HG03571 (cell line): ENCODE data around the gene POU2F1.
"Not testable (repeated sequence)": the region's sequence is repeated elsewhere in the genome, so short reads cannot be mapped to it uniquely, and the experiment has no call there.

Experiments used
- ATAC-seq: cut with Tn5 transposase; IDR thresholded peaks from one replicate; pipeline ENCODE4 v1.9.1; 2021; ENCODE audit not compliant: unreplicated experiment

Gene POU2F1

GRCh38 chr1:167230437-167230836 is 9.8 kb downstream of the POU2F1 start:
- no peak for ATAC-seq

GRCh38 chr1:167231873-167232450 is 11.3 kb downstream of the POU2F1 start:
- no peak for ATAC-seq

DNA sequence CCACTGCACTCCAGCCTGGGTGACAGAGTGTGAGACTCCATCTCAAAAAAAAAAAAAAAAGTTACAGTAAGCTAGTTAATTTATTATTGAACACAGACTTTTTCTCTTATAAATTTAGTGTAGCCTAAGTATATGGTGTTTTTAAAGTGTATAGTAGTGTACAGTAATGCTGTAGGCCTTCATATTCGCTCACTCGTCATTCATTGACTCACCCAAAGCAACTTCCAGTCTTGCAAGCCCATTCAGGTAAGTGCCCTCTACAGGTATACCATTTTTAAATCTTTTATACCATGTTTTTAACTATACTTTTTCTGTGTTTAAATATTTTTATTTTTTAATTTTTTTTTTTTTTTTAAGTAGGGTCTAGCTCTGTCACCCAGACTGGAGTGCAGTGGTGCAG is 12.1 kb downstream of the POU2F1 start:
- ATAC-seq = no peak

GRCh38 chr1:167233373-167233772 is 12.7 kb downstream of the POU2F1 start:
- no peak for ATAC-seq

DNA sequence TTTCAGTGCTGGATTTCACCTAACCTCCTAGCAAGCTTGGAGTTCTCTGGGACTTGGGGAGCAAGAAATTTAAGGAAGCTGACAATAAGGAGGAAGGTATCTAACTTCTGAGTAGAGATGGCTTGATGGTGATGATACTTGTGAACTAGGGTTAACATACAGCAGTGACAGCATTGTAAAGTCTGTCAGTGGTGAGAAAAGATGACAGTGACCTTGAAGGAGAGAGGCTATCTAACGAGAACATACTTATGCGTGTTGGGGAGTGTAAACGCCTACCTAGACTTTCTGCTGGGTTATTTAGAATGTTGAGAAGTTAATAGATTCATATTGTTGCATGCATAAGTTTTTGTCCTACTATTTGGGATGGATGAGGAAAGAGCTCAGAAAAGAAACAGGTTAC is 16.3 kb downstream of the POU2F1 start:
- no peak for ATAC-seq

GRCh38 chr1:167238713-167239112 is 18.0 kb downstream of the POU2F1 start:
- ATAC-seq = no peak

DNA sequence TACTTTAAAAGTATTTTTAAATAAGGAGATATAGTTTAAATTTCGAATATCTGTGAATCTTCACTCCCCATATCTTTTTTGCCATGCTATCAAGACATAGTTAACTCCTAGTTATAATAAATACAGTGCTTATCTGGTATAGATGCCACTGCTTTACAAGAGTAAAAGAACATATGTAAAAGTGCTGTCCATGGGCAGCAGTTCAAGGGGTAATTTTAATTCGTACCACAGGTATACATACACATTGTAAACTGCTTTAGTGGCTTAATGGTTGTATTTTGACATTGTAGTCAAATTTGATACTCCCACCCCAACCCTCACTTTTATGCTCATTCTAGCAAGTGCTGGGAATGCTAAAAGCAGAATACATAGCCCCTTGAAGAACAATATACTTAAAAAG is 18.6 kb downstream of the POU2F1 start:
- ATAC-seq = no peak

DNA sequence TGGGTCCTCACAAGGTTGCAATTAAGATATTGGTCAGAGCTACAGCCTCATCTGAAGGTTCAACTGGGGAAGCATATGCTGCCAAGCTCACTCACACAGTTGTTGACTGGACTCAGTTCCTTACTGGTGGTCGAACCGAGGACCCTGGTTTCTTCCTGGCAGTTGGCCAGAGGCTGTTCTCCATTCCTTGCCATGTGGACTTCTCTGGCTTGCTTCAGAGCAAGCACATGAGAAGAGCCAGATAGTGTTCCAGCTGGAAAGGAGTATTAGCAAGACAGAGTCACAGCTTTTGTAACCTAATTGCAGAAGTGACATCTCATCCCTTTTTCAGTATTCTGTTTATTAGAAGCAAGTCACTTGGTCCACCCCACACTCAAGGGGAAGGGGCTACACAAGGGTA is 23.6 kb downstream of the POU2F1 start:
- ATAC-seq = no peak

DNA sequence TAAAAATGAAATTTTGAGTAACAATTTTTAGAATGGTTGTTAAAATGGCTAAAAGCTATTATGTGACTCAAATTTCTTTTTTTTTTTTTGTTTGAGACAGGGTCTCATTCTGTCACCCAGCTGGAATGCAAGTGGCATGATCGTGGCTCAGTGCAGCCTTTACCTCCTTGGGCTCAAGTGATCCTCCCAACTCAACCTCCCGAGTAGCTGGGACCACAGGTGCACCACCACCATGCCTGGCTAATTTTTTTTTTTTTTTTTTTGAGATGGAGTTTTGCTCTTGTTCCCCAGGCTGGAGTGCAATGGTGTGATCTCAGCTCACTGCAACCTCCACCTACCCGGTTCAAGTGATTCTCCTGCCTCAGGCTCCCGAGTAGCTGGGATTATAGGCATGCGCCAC is 24.5 kb downstream of the POU2F1 start:
- ATAC-seq = not testable (repeated sequence)

GRCh38 chr1:167246971-167247370 is 26.3 kb downstream of the POU2F1 start:
- no peak for ATAC-seq

DNA sequence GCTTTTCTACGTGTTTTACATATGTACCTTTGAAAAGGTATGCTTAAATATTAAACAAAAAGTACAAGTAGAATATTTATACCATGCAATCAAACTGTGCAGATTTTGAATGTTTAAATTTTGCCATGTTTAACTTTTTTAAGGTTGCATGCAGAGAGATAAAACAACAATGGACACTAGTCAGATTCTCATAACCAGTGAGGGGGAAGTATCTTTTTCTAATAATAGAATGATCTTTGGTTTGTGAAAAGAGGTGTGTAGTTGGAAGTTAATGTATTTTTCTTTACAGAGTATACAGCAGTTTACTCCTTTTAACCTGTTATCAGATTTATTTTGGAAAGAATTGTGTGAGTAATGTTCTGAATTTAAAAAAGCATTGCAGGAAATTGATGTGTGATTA is 27.1 kb downstream of the POU2F1 start:
- no peak for ATAC-seq

DNA sequence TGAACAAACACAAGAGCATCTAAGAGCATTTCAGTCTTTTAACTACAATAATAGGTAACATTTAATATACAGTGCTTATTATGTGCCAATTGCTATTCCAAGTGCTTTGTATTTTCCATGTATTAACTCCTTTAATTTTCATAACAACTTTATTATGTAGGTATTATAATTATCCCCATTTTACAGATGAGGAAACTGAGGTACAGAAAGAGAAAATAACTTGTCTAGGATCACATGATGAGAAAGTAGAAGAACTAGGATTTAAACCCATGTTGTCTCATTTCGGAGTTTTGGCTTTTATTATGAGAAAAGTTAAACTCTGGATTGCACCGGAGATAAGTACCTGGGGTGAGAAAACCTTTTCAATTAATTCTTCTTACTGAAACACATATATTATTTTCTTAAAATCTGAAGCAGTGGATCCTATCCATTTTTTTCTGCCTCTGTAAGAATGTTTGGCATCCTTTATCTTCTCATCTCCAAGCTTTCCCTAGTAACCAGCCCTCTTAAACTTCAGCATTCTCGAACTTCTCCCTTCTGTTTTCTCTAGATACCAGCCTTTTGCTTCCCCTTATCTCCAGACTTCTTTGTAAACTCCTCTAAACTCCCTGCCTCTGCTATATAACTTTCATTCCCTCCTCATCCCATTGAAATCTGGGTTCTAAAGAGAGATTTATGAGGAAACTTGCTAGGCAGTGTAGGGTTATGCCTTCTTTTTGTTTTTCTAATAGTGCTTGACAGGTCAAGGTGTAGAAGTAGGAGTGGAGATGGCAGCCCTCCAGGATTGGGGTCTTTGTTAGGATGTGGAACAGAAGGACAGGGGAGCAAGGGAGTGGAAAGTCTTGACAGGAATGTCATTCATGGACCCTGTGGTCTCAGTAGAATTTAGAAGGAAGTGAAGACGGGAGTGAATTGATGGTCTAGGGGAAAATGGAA is 28.3 kb downstream of the POU2F1 start:
- ATAC-seq = no peak

- no peak for ATAC-seq
Measured at GRCh38 chr1:167249702-167250101, 29.0 kb downstream of the POU2F1 start.

- no peak for ATAC-seq
Measured at GRCh38 chr1:167250482-167250881, 29.8 kb downstream of the POU2F1 start.

DNA sequence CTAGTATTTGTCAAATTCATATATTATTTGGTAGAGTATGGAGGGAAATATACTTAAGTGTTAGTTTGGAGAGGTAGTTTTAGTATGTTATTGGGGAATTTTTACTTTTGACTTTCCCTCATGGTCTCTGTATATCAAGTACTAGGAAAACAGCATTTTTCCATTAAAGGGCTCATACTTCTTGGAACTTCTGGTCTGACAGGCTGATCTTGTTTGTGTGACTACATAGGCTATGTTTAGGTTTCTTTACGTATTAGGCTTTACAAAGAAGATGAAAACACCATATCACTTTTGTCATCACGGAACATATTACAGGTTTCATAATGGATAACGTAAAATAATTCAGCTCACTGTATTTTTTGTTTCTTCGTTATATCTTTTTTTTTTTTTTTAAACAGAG is 30.8 kb downstream of the POU2F1 start:
- ATAC-seq = no peak

DNA sequence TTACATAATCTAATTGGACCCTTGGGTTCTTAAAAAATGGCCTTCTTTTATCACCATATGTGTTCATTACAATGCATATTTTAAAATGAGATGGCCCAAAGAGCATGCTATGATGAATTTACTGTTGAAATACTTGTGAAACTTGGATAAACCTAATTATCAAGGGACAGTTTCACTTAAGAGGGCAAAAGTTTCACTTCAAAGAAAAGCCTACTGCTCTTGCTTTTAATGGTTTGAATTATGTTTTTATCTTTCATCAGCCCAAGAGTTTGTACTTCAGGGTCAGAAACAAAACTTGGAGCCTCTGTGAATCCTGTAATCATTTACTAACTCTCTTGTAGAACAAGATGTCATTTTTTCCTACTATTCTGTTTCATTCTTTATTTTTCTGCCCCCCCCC is 32.3 kb downstream of the POU2F1 start:
- ATAC-seq = no peak

DNA sequence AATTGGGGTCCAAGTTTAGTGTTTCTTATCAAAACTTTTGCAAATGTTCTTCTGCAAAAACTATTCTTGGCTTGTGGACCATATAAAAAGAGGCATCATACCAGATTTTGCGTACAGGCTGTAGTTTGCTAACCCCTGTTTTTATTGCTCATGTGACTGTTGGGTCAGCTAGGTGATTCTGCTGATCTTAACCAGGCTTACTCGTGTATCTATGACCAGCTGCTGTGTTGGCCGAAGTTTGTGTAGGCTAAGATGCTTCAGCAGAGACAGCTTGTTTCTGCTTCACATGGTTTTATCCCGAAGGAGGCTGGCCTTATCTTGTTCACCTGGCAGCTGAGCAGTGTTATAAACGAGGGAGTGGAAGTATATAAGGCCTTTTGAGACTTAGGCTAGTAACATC is 38.2 kb downstream of the POU2F1 start:
- ATAC-seq = no peak

- no peak for ATAC-seq
Measured at GRCh38 chr1:167262836-167263235, 42.1 kb downstream of the POU2F1 start.

DNA sequence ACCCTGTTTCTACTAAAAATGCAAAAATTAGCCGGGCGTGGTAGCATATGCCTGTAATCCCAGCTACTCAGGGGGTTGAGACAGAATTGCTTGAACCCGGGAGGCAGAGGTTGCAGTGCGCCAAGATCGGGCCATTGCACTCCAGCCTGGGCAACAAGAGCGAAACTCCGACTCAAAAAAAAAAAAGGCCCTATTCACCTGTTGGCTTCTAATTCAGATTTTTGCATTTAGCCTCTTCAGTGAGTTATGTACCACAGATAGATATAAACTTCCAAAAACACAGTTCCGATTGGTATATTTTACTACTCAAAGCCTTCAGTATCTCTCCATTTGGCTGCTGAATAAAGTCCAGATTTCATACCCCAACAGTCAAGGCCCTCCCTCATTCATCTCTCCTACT is 42.7 kb downstream of the POU2F1 start:
- no peak for ATAC-seq

DNA sequence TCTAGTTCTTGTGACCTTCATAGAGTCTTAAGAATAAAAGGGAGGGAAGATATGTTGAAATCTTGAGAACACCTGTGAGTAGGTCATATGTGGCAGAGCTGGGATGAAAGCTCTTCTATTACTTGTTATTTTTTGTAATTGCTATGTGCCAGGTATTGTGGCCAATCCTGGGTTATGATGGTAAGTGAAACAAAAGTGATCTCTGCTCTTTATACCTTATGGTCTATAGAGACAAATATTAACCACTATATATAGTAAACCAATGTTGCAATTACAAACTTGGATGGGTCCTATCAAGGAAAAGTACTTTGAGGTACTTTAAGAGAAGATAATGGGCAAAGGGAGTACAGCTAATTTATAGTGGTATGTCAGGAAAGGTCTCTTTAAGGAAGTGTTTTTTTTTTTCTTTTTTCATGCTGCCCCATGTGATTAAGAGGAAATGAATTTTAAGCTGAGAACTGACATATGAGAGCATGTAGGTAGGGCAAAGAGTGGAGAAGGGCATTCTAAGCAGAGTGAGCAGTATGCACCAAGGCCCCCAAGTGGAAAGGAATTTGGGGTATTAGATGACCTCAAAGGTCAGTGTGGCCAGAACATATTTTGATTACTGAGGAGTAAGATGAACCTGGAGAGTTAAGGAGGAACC is 43.3 kb downstream of the POU2F1 start:
- ATAC-seq = no peak

DNA sequence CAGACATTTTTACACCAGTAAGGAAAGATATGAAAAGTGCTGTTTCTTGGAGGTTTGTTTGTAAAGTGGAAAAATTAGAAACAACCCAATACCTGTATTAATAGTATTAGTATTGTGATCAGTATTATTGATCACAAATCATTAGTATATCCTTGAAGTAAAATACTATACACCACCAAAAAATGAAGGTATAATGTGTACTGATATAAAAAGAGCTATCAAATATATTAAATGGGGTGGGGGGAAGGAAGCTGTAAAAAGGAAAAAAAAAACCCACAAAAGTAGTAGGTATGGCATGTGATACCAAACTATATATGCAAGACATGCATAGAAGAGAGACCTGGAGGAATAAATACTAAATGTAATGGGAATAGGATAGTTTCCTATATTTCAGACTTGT is 46.3 kb downstream of the POU2F1 start:
- ATAC-seq = no peak

DNA sequence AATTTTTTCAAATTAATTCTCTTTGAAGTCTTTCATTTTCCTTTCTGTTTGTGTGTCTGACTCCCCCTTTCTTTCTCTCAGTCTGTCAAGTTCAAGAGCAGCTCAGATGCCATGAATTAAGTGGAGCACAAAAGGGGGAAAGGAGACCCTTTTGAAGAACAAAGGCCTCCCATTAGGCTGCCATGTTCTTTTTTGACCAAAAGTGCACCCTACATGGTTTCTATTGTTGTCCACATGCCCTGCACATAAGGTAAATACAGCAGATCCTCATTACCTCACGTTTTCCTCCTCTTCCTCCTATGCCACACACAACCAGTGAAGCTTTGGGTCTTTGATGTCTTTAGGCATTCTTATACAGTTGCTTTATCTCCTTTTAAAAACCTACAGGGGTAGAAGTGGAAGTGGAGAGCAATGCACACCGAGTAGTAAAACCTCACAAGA is 47.7 kb downstream of the POU2F1 start:
- no peak for ATAC-seq
